A549 (cell line): ENCODE measurements around the gene LAMC2. TPM values are rescaled to one million over a fixed set of nuclear protein-coding genes. Genes with fewer than 3 reads are reported as not detected.

Experiments used
- ATAC-seq, 2 experiments: fragments of 200-7000 bp in 1 of 2; fragments of >200 bp in 1 of 2; cut with Nextera tagmentation in 1 of 2; cut with Tn5 transposase in 1 of 2; 3 replicates each; pipeline versions ENCODE4 v1.8.0 to v1.9.1; 2018 to 2020; ENCODE audit warnings: mild to moderate bottlenecking in 1 of 2, moderate library complexity in 1 of 2
- CTCF ChIA-PET: fragments of 300-600 bp; sonication (Branson Sonifier 250); formaldehyde crosslinking; extraction: SDS; loops from one replicate; lab custom pipeline; 2021; ENCODE audit warnings: antibody characterized with exemption, inconsistent platforms; lab: Yijun Ruan, JAX
- POLR2A ChIA-PET: fragments of 350-600 bp; formaldehyde crosslinking; extraction: SDS; loops from one replicate; lab custom pipeline; 2021; ENCODE audit warnings: antibody characterized with exemption, inconsistent platforms; lab: Yijun Ruan, JAX
- DNase-seq, 2 experiments: peaks; one replicate each; pipeline versions ENCODE4 v3.0.0 to v3.0.0-alpha.2; 2011 to 2016; ENCODE audit warnings: low read depth in 1 of 2, low spot score in 1 of 2
- FAIRE-seq: peaks from 2 replicates; lab custom pipeline; 2011; peaks lifted over from hg19 to GRCh38; lab: Jason Lieb, UNC
- H3K27ac ChIP-seq, 2 experiments: fragments of >200 bp; sonication (Bioruptor Twin); formaldehyde crosslinking; 3 replicates each; pipeline ENCODE4 v1.5.1; 2016 to 2017
- H3K4me1 ChIP-seq: fragments of >200 bp; sonication (Bioruptor Twin); formaldehyde crosslinking; 3 replicates; pipeline ENCODE4 v1.6.1; 2016
- H3K4me2 ChIP-seq: fragments of >200 bp; sonication (Bioruptor Twin); formaldehyde crosslinking; 3 replicates; pipeline ENCODE4 v1.6.1; 2016
- H3K4me3 ChIP-seq: fragments of >200 bp; sonication (Bioruptor Twin); formaldehyde crosslinking; 3 replicates; pipeline ENCODE4 v1.5.1; 2016
- H3K9me3 ChIP-seq: fragments of >200 bp; sonication (Bioruptor Twin); formaldehyde crosslinking; 3 replicates; pipeline ENCODE4 v1.6.1; 2016
- CBX8 ChIP-seq: fragments of 200-600 bp; sonication (generic); IDR thresholded peaks from 2 replicates; pipeline ENCODE4 v1.6.1; 2016
- CHD2 ChIP-seq: fragments of 150-350 bp; IDR thresholded peaks from 2 replicates; pipeline ENCODE4 v1.6.1; 2014; ENCODE audit warnings: low read length; ENCODE audit not compliant: partially characterized antibody
- EHF ChIP-seq: fragments of 250-450 bp; sonication (Bioruptor Pico); IDR thresholded peaks from 2 replicates; pipeline ENCODE4 v1.5.0; 2020; ENCODE audit warnings: mild to moderate bottlenecking
- EHMT2 ChIP-seq: fragments of 200-600 bp; sonication (generic); IDR thresholded peaks from 2 replicates; pipeline ENCODE4 v1.6.1; 2016; ENCODE audit warnings: antibody characterized with exemption, low read depth, mild to moderate bottlenecking, moderate library complexity
- FOSL2 ChIP-seq, 2 experiments: fragments of 450-650 bp in 1 of 2; fragments of >200 bp in 1 of 2; sonication (Bioruptor Twin) in 1 of 2; formaldehyde crosslinking; IDR thresholded peaks; 2 replicates each; pipeline versions ENCODE4 v1.5.0 to v1.6.1; 2016 to 2020; ENCODE audit warnings: mild to moderate bottlenecking in 1 of 2, moderate library complexity in 1 of 2
- GATA3 ChIP-seq: IDR thresholded peaks from 2 replicates; pipeline ENCODE4 v1.6.1; 2012; ENCODE audit warnings: borderline replicate concordance
- HEYL ChIP-seq: fragments of 250-450 bp; sonication (Bioruptor Pico); IDR thresholded peaks from 2 replicates; pipeline ENCODE4 v1.8.0; 2021; ENCODE audit warnings: mild to moderate bottlenecking, moderate library complexity
- JUN ChIP-seq, 2 experiments: fragments of >200 bp; sonication (Bioruptor Twin); formaldehyde crosslinking; IDR thresholded peaks; 2 replicates in 1 of 2; 3 replicates in 1 of 2; pipeline ENCODE4 v1.6.1; 2016 to 2017
- MAFK ChIP-seq: fragments of 450-650 bp; IDR thresholded peaks from 2 replicates; pipeline ENCODE4 v1.6.1; 2014; ENCODE audit not compliant: partially characterized antibody
- NFE2L2 ChIP-seq: fragments of 150-350 bp; conservative IDR thresholded peaks from 2 replicates; pipeline ENCODE4 v1.6.1; 2014; ENCODE audit warnings: low read length
- NPAS2 ChIP-seq: fragments of 250-450 bp; sonication (Bioruptor Pico); IDR thresholded peaks from 2 replicates; pipeline ENCODE4 v1.8.0; 2022; ENCODE audit warnings: mild to moderate bottlenecking, moderate library complexity, borderline replicate concordance
- PBX3 ChIP-seq: IDR thresholded peaks from 2 replicates; pipeline ENCODE4 v1.6.1; 2012
- PHF8 ChIP-seq: fragments of 200-600 bp; sonication (generic); IDR thresholded peaks from 2 replicates; pipeline ENCODE4 v1.6.1; 2016; ENCODE audit warnings: low read depth, mild to moderate bottlenecking, antibody characterized with exemption, moderate library complexity, borderline replicate concordance
- POLR2A ChIP-seq: IDR thresholded peaks from 2 replicates; pipeline ENCODE4 v1.6.1; 2012; ENCODE audit warnings: mild to moderate bottlenecking, low read length
- POLR2AphosphoS2 ChIP-seq: conservative IDR thresholded peaks from 2 replicates; pipeline ENCODE4 v1.6.1; 2012; ENCODE audit warnings: low read length, improper control_type of control experiment, inconsistent platforms
- RCOR1 ChIP-seq: fragments of 150-350 bp; IDR thresholded peaks from 2 replicates; pipeline ENCODE4 v1.6.1; 2014; ENCODE audit warnings: antibody characterized with exemption, low read length, low read depth
- SMC3 ChIP-seq: fragments of >200 bp; sonication (Bioruptor Twin); formaldehyde crosslinking; IDR thresholded peaks from 3 replicates; pipeline ENCODE4 v1.6.1; 2018; ENCODE audit warnings: inconsistent platforms
- TFCP2L1 ChIP-seq: fragments of 250-450 bp; sonication (Bioruptor Pico); IDR thresholded peaks from 2 replicates; pipeline ENCODE4 v1.5.0; 2021; ENCODE audit warnings: mild to moderate bottlenecking
- TP53 ChIP-seq: fragments of 250-450 bp; sonication (Bioruptor Pico); IDR thresholded peaks from 2 replicates; pipeline ENCODE4 v1.5.0; 2021; ENCODE audit warnings: mild to moderate bottlenecking, moderate library complexity
- ZC3H11A ChIP-seq: fragments of 450-650 bp; IDR thresholded peaks from 2 replicates; pipeline ENCODE4 v1.6.1; 2014; ENCODE audit warnings: antibody characterized with exemption, mild to moderate bottlenecking
- WGBS: methylation state at CpG from one replicate; pipeline ENCODE4 v1.1.6; 2017; ENCODE audit errors: missing lambda C conversion rate; 5-methylcytosine and 5-hydroxymethylcytosine counted together
- polyA plus RNA-seq, 4 experiments: library from polyadenylated mRNA; depleted of rRNA in 3 of 4; stranded (reverse); fragments of >200 nt; fragmentation: RNase III in 1 of 4; extraction: RNeasy Plus Mini Kit Qiagen cat#74134 plus additional on column Dnase treatment in 1 of 4; gene quantifications; 2 replicates in 3 of 4; 3 replicates in 1 of 4; pipeline ENCODE4 v1.2.3, GENCODE V29; 2011 to 2017
- TF ChIP-seq, protein P1 (sequence below): fragments of 250-450 bp; sonication (Bioruptor Pico); IDR thresholded peaks from 2 replicates; pipeline ENCODE4 v1.5.0; 2021; ENCODE audit warnings: mild to moderate bottlenecking, moderate library complexity, borderline replicate concordance
- TF ChIP-seq, protein P2 (sequence below): fragments of 250-450 bp; sonication (Bioruptor Pico); IDR thresholded peaks from 2 replicates; pipeline ENCODE4 v1.5.0; 2020; ENCODE audit warnings: low read depth, mild to moderate bottlenecking, moderate library complexity

LAMC2 gene
- polyA plus RNA-seq, 2 of the 4 experiments (the other 2 are of a cell fraction) = 8.5 to 24.1 TPM

- no peak for FAIRE-seq
Measured at GRCh38 chr1:183246436-183246835, 60.4 kb downstream of the LAMC2 start.

GRCh38 chr1:183247066-183247465 lies 61.0 kb downstream of the LAMC2 start:
- Histone ChIP-seq H3K4me2 (no peak overlapping the region), H3K4me1 (peaks cover 4% of the 10 kb centered on the region; the same call in 2 of the 3 replicates)
- DNase-seq (no peak), FAIRE-seq (no peak)
- 83% methylated on average over 11 of the region's 11 CpGs for WGBS
- POLR2A ChIA-PET = no interaction called here
- TF ChIP-seq EHF (CRISPR knock-in tag) (no peak), PBX3 (no peak), TP53 (CRISPR knock-in tag) (no peak), FOSL2 (IDR thresholded peaks at IDR 0.05) (no peak), FOSL2 (CRISPR knock-in tag; IDR thresholded peaks at IDR 0.05) (no peak), JUN (IDR thresholded peaks at IDR 0.05) (no peak), NFE2L2 (no peak), POLR2A (no peak), HEYL (no peak), SMC3 (no peak), POLR2AphosphoS2 (no peak), GATA3 (no peak), ZC3H11A (no peak), NPAS2 (no peak), MAFK (no peak), TFCP2L1 (CRISPR knock-in tag) (no peak), RCOR1 (no peak), CBX8 (no peak)
- TF ChIP-seq, protein P1, sequence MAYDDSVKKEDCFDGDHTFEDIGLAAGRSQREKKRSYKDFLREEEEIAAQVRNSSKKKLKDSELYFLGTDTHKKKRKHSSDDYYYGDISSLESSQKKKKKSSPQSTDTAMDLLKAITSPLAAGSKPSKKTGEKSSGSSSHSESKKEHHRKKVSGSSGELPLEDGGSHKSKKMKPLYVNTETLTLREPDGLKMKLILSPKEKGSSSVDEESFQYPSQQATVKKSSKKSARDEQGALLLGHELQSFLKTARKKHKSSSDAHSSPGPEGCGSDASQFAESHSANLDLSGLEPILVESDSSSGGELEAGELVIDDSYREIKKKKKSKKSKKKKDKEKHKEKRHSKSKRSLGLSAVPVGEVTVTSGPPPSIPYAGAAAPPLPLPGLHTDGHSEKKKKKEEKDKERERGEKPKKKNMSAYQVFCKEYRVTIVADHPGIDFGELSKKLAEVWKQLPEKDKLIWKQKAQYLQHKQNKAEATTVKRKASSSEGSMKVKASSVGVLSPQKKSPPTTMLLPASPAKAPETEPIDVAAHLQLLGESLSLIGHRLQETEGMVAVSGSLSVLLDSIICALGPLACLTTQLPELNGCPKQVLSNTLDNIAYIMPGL (CRISPR knock-in tag) = no peak
- TF ChIP-seq, all 56 proteins: peak for 0
- CTCF ChIA-PET = interaction anchor here (1.0 to 4.0 kb wide), 2 partner anchors 12 to 646 kb away, joined by 3 to 17 read pairs; no protein-coding TSS in a partner anchor
- Histone ChIP-seq H3K9me3 (0 out of 3 replicates have a peak, but pooled peaks cover 4% of the 10 kb centered on the region), H3K27ac (no peak overlapping the region), H3K4me3 (no peak overlapping the region)
- ATAC-seq = no peak

More at GRCh38 chr1:183246436-183246835, 60.4 kb downstream of the LAMC2 start:
- TF ChIP-seq POLR2AphosphoS2 = no peak
- TF ChIP-seq EHF (CRISPR knock-in tag) = no peak
- no peak for TF ChIP-seq RCOR1
- no peak for TF ChIP-seq CHD2
- TF ChIP-seq EHMT2 = no peak
- no peak for TF ChIP-seq FOSL2 (IDR thresholded peaks at IDR 0.05)
- TF ChIP-seq FOSL2 (CRISPR knock-in tag; IDR thresholded peaks at IDR 0.05) = no peak
- TF ChIP-seq PHF8 = no peak
- TF ChIP-seq, protein P2, sequence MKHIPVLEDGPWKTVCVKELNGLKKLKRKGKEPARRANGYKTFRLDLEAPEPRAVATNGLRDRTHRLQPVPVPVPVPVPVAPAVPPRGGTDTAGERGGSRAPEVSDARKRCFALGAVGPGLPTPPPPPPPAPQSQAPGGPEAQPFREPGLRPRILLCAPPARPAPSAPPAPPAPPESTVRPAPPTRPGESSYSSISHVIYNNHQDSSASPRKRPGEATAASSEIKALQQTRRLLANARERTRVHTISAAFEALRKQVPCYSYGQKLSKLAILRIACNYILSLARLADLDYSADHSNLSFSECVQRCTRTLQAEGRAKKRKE (CRISPR knock-in tag) = no peak
- H3K4me1 ChIP-seq = peaks cover 4% of the 10 kb centered on the region; the same call in 2 of the 3 replicates
- ATAC-seq (no peak), DNase-seq (no peak)
- CTCF ChIA-PET = interaction anchor here (0.9 to 4.0 kb wide), 3 partner anchors 11 to 645 kb away, joined by 3 to 17 read pairs (median 3); no protein-coding TSS in a partner anchor
- H3K4me3 ChIP-seq = no peak overlapping the region
- H3K9me3 ChIP-seq = 0 out of 3 replicates have a peak, but pooled peaks cover 4% of the 10 kb centered on the region
- H3K27ac ChIP-seq = no peak overlapping the region
- H3K4me2 ChIP-seq = no peak overlapping the region
- POLR2A ChIA-PET = no interaction called here
